ENCODE data around the gene TLE6.
"Not testable (repeated sequence)": the region's sequence is repeated elsewhere in the genome, so short reads cannot be mapped to it uniquely, and the experiment has no call there.

Gene TLE6

GRCh38 chr19:2973229-2973628 lies 4.1 kb upstream of the TLE6 start:
- no peak for DNase-seq

GRCh38 chr19:2974342-2975041 lies 2.9 kb upstream of the TLE6 start:
- DNase-seq = peak in 1 of 58 donors; percentile 11

GRCh38 chr19:2976609-2977000 lies 759 bp upstream of the TLE6 start:
- DNase-seq = peak in 1 of 58 donors; percentile 24

GRCh38 chr19:2977746-2978138 lies 378 bp downstream of the TLE6 start:
- no peak for DNase-seq

- DNase-seq = no peak
These were observed 903 bp downstream of the TLE6 start for GRCh38 chr19:2978166-2978767.

- DNase-seq = no peak
These were observed 1.4 kb downstream of the TLE6 start for GRCh38 chr19:2978772-2979171.

- no peak for DNase-seq
These were observed 4.5 kb downstream of the TLE6 start for GRCh38 chr19:2981898-2982297.

- no peak for DNase-seq
These were observed 5.2 kb downstream of the TLE6 start for GRCh38 chr19:2982561-2982960.

- peak in 56 of 58 donors; percentile 8 to 75 (median 52) for DNase-seq
These were observed 5.6 kb downstream of the TLE6 start for GRCh38 chr19:2982983-2983350.

GRCh38 chr19:2983351-2984214 lies 6.2 kb downstream of the TLE6 start:
- peak in 51 of 58 donors; percentile 4 to 75 (median 29) for DNase-seq

- no peak for DNase-seq
These were observed 6.8 kb downstream of the TLE6 start for GRCh38 chr19:2984215-2984528.

- DNase-seq = peak in 1 of 58 donors; percentile 28
These were observed 9.7 kb downstream of the TLE6 start for GRCh38 chr19:2986951-2987524.

GRCh38 chr19:2987797-2988196 lies 10.4 kb downstream of the TLE6 start:
- DNase-seq = no peak

GRCh38 chr19:2988568-2988967 lies 11.2 kb downstream of the TLE6 start:
- no peak for DNase-seq

GRCh38 chr19:2989236-2989946 lies 12.0 kb downstream of the TLE6 start:
- no peak for DNase-seq

GRCh38 chr19:2992333-2992732 lies 15.0 kb downstream of the TLE6 start:
- DNase-seq = not testable (repeated sequence)

GRCh38 chr19:2992958-2993357 lies 15.6 kb downstream of the TLE6 start:
- no peak for DNase-seq

- DNase-seq = no peak
These were observed 16.2 kb downstream of the TLE6 start for GRCh38 chr19:2993579-2993978.

GRCh38 chr19:2994588-2995131 lies 17.3 kb downstream of the TLE6 start:
- DNase-seq = no peak

- DNase-seq = no peak
These were observed 20.4 kb downstream of the TLE6 start for GRCh38 chr19:2997720-2998119.

- DNase-seq = no peak
These were observed 21.3 kb downstream of the TLE6 start for GRCh38 chr19:2998642-2999041.
